ENCODE measurements around the gene FN3KRP. TPM values are rescaled to one million over a fixed set of nuclear protein-coding genes. Genes with fewer than 3 reads are reported as not detected.
"Not testable (repeated sequence)": the region's sequence is repeated elsewhere in the genome, so short reads cannot be mapped to it uniquely, and the experiment has no call there.

FN3KRP gene
- total RNA-seq, 2 experiments from 2014 or later = 28.3 to 36.3 TPM

- peaks cover 2% of the 10 kb centered on the region for H3K9me3 Mint-ChIP-seq (ENCODE audit: low read depth)
- peaks cover 26% of the 10 kb centered on the region for H3K4me1 Mint-ChIP-seq
- no peaks in the 10 kb centered on the region for H3K27me3 Mint-ChIP-seq
- peak; percentile 34 for ATAC-seq
- H3K27ac Mint-ChIP-seq = no peak overlapping the region
- peaks cover 23% of the 10 kb centered on the region for H3K36me3 Mint-ChIP-seq (ENCODE audit: low read depth)
- peak overlapping the region; percentile 84 for H3K4me3 Mint-ChIP-seq
- ChIA-PET POLR2A (interaction anchor here (0.7 kb wide), 1 partner anchor 253 kb away, joined by 3 read pairs; no protein-coding TSS in a partner anchor), CTCF (interaction anchor here (1.7 kb wide), 1 partner anchor 11 kb away, joined by 5 read pairs; no protein-coding TSS in a partner anchor)
- no peak for DNase-seq
- intact Hi-C loops (cut with DNase I, micrococcal nuclease) = loop anchor here (1.0 to 5.0 kb wide), 5 partner anchors 35 to 334 kb away; partner anchors contain the start of genes FN3KRP (in 2 of the 2), HEXD (in 1 of the 2), NARF (in 1 of the 2) and OGFOD3 (in 1 of the 2)
Observed at GRCh38 chr17:82752371-82753200, 36.1 kb downstream of the FN3KRP start.

- CTCF ChIA-PET = interaction anchor here (1.7 kb wide), 1 partner anchor 11 kb away, joined by 5 read pairs; no protein-coding TSS in a partner anchor
- DNase-seq (no peak), ATAC-seq (no peak)
- POLR2A ChIA-PET = interaction anchor here (0.7 kb wide), 1 partner anchor 253 kb away, joined by 3 read pairs; no protein-coding TSS in a partner anchor
- peaks cover 26% of the 10 kb centered on the region for H3K4me1 Mint-ChIP-seq
- intact Hi-C loops (cut with DNase I, micrococcal nuclease) = loop anchor here in 1 of 2 experiments (2.0 to 5.0 kb wide), 2 partner anchors 36 to 106 kb away; partner anchors contain the start of gene FN3KRP
- peaks cover 23% of the 10 kb centered on the region for H3K36me3 Mint-ChIP-seq (ENCODE audit: low read depth)
- H3K27ac Mint-ChIP-seq = no peak overlapping the region
- peaks cover 2% of the 10 kb centered on the region for H3K9me3 Mint-ChIP-seq (ENCODE audit: low read depth)
- no peaks in the 10 kb centered on the region for H3K27me3 Mint-ChIP-seq
- H3K4me3 Mint-ChIP-seq = peak overlapping the region; percentile 84
Observed at GRCh38 chr17:82753201-82753464, 36.6 kb downstream of the FN3KRP start.

- Mint-ChIP-seq H3K27ac (no peak overlapping the region), H3K27me3 (no peaks in the 10 kb centered on the region), H3K4me1 (peaks cover 26% of the 10 kb centered on the region), H3K9me3 (ENCODE audit: low read depth) (no peaks in the 10 kb centered on the region), H3K4me3 (peak overlapping the region; percentile 40), H3K36me3 (ENCODE audit: low read depth) (peaks cover 17% of the 10 kb centered on the region)
- no peak for ATAC-seq
- POLR2A ChIA-PET = no interaction called here
- peak; percentile 42 for DNase-seq
- intact Hi-C loops (cut with DNase I, micrococcal nuclease) = loop anchor here in 1 of 2 experiments (5.0 kb wide), 1 partner anchor 37 kb away; the partner anchor contains the start of gene FN3KRP
- CTCF ChIA-PET = interaction anchor here (0.6 to 1.1 kb wide), 3 partner anchors 56 to 330 kb away, joined by 3 to 4 read pairs (median 3); partner anchors contain the start of gene RAB40B
Observed at GRCh38 chr17:82754297-82755208, 38.0 kb downstream of the FN3KRP start.

- peaks cover 16% of the 10 kb centered on the region for H3K36me3 Mint-ChIP-seq (ENCODE audit: low read depth)
- no peak overlapping the region for H3K4me3 Mint-ChIP-seq
- ChIA-PET CTCF (interaction anchor here (0.7 kb wide), 1 partner anchor 84 kb away, joined by 3 read pairs; no protein-coding TSS in a partner anchor), POLR2A (no interaction called here)
- no peak overlapping the region for H3K27ac Mint-ChIP-seq
- ATAC-seq (no peak), DNase-seq (no peak)
- no peaks in the 10 kb centered on the region for H3K27me3 Mint-ChIP-seq
- no peaks in the 10 kb centered on the region for H3K9me3 Mint-ChIP-seq (ENCODE audit: low read depth)
- H3K4me1 Mint-ChIP-seq = peaks cover 26% of the 10 kb centered on the region
- intact Hi-C loops (cut with DNase I, micrococcal nuclease) = no loop called here
Observed at GRCh38 chr17:82756166-82756565, 39.7 kb downstream of the FN3KRP start.

GRCh38 chr17:82765371-82765770 lies 48.9 kb downstream of the FN3KRP start:
- intact Hi-C loops (cut with DNase I, micrococcal nuclease) = loop anchor here (5.0 kb wide), 2 partner anchors 98 to 413 kb away; no protein-coding TSS in a partner anchor
- ATAC-seq (no peak), DNase-seq (no peak)
- peaks cover 43% of the 10 kb centered on the region for H3K36me3 Mint-ChIP-seq (ENCODE audit: low read depth)
- no peak overlapping the region for H3K4me3 Mint-ChIP-seq
- H3K27me3 Mint-ChIP-seq = no peaks in the 10 kb centered on the region
- no peak overlapping the region for H3K27ac Mint-ChIP-seq
- peaks cover 7% of the 10 kb centered on the region for H3K4me1 Mint-ChIP-seq
- no peaks in the 10 kb centered on the region for H3K9me3 Mint-ChIP-seq (ENCODE audit: low read depth)
- CTCF ChIA-PET = interaction anchor here (1.1 to 2.5 kb wide), 3 partner anchors 12 to 97 kb away, joined by 3 to 6 read pairs (median 5); no protein-coding TSS in a partner anchor
- POLR2A ChIA-PET = interaction anchor here (0.6 kb wide), 1 partner anchor 48 kb away, joined by 4 read pairs; no protein-coding TSS in a partner anchor

GRCh38 chr17:82767041-82767754 lies 50.7 kb downstream of the FN3KRP start:
- Mint-ChIP-seq H3K4me1 (peaks cover 7% of the 10 kb centered on the region), H3K36me3 (ENCODE audit: low read depth) (peaks cover 42% of the 10 kb centered on the region), H3K9me3 (ENCODE audit: low read depth) (no peaks in the 10 kb centered on the region), H3K27ac (no peak overlapping the region), H3K27me3 (no peaks in the 10 kb centered on the region), H3K4me3 (no peak overlapping the region)
- intact Hi-C loops (cut with DNase I, micrococcal nuclease) = loop anchor here (1.0 to 5.0 kb wide), 3 partner anchors 99 to 415 kb away; no protein-coding TSS in a partner anchor
- DNase-seq (peak; percentile 78), ATAC-seq (peak; percentile 61)
- ChIA-PET CTCF (interaction anchor here (0.6 to 2.8 kb wide), 4 partner anchors 98 to 645 kb away, joined by 3 to 12 read pairs (median 4); no protein-coding TSS in a partner anchor), POLR2A (no interaction called here)

GRCh38 chr17:82769041-82769440 lies 52.5 kb downstream of the FN3KRP start:
- DNase-seq (no peak), ATAC-seq (no peak)
- intact Hi-C loops (cut with DNase I, micrococcal nuclease) = loop anchor here (5.0 kb wide), 2 partner anchors 102 to 417 kb away; no protein-coding TSS in a partner anchor
- H3K27me3 Mint-ChIP-seq = no peaks in the 10 kb centered on the region
- peaks cover 47% of the 10 kb centered on the region for H3K36me3 Mint-ChIP-seq (ENCODE audit: low read depth)
- ChIA-PET CTCF (interaction anchor here (0.5 to 2.8 kb wide), 5 partner anchors 11 to 147 kb away, joined by 3 to 12 read pairs (median 4); no protein-coding TSS in a partner anchor), POLR2A (no interaction called here)
- H3K4me1 Mint-ChIP-seq = peaks cover 3% of the 10 kb centered on the region
- H3K9me3 Mint-ChIP-seq (ENCODE audit: low read depth) = no peaks in the 10 kb centered on the region
- H3K4me3 Mint-ChIP-seq = no peak overlapping the region
- H3K27ac Mint-ChIP-seq = no peak overlapping the region

- Mint-ChIP-seq H3K4me1 (peaks cover 2% of the 10 kb centered on the region), H3K4me3 (no peak overlapping the region), H3K36me3 (ENCODE audit: low read depth) (peaks cover 41% of the 10 kb centered on the region), H3K27me3 (no peaks in the 10 kb centered on the region), H3K27ac (no peak overlapping the region), H3K9me3 (ENCODE audit: low read depth) (no peaks in the 10 kb centered on the region)
- ATAC-seq (no peak), DNase-seq (no peak)
- intact Hi-C loops (cut with DNase I, micrococcal nuclease) = no loop called here
- POLR2A ChIA-PET = interaction anchor here (0.5 kb wide), 1 partner anchor 107 kb away, joined by 3 read pairs; no protein-coding TSS in a partner anchor
- CTCF ChIA-PET = interaction anchor here (0.9 to 2.3 kb wide), 2 partner anchors 9 to 55 kb away, joined by 3 to 6 read pairs; partner anchors contain the start of gene FN3KRP
Observed at GRCh38 chr17:82772026-82772425, 55.5 kb downstream of the FN3KRP start.

- POLR2A ChIA-PET; H3K9me3 Mint-ChIP-seq (ENCODE audit: low read depth): not testable (repeated sequence)
Observed at GRCh38 chr17:82774456-82774855, 58.0 kb downstream of the FN3KRP start.

More at GRCh38 chr17:82774456-82774855, 58.0 kb downstream of the FN3KRP start:
- ATAC-seq, H3K4me3 Mint-ChIP-seq, H3K27ac Mint-ChIP-seq, H3K27me3 Mint-ChIP-seq, DNase-seq, H3K4me1 Mint-ChIP-seq: not testable (repeated sequence)
- intact Hi-C loops (cut with DNase I, micrococcal nuclease) = loop anchor here in 1 of 2 experiments (2.0 kb wide), 1 partner anchor 106 kb away; no protein-coding TSS in a partner anchor
- peaks cover 30% of the 10 kb centered on the region for H3K36me3 Mint-ChIP-seq (ENCODE audit: low read depth)
- CTCF ChIA-PET = interaction anchor here (0.7 to 1.3 kb wide), 4 partner anchors 12 to 126 kb away, joined by 3 to 6 read pairs (median 4); no protein-coding TSS in a partner anchor

Measured in activated CD4-positive, alpha-beta T cell treated with anti-CD3 and anti-CD28 coated beads for 36 hours (primary cell).